ENCODE results near the gene CGB5.
"Not testable (repeated sequence)": the region's sequence is repeated elsewhere in the genome, so short reads cannot be mapped to it uniquely, and the experiment has no call there.

Gene CGB5

GRCh38 chr19:49014870-49015255 lies 28.8 kb upstream of the CGB5 start:
- Histone ChIP-seq H3K27me3 (ENCODE audit: insufficient read depth, low read length) (peaks cover 20% of the 10 kb centered on the region), H3K4me1 (ENCODE audit: insufficient read depth, low read length) (peaks cover 5% of the 10 kb centered on the region; the same call in 1 of the 2 replicates), H3K27ac (ENCODE audit: low read depth, low read length) (no peak overlapping the region), H3K9me3 (ENCODE audit: insufficient read depth, low read depth, low read length) (no peaks in the 10 kb centered on the region), H3K36me3 (ENCODE audit: insufficient read depth, low read length) (peaks cover 57% of the 10 kb centered on the region), H3K4me3 (ENCODE audit: low read length) (no peak overlapping the region), H3K9ac (ENCODE audit: low read depth, low read length) (no peak overlapping the region)
- 93% methylated on average over 18 of the region's 18 CpGs for WGBS

DNA sequence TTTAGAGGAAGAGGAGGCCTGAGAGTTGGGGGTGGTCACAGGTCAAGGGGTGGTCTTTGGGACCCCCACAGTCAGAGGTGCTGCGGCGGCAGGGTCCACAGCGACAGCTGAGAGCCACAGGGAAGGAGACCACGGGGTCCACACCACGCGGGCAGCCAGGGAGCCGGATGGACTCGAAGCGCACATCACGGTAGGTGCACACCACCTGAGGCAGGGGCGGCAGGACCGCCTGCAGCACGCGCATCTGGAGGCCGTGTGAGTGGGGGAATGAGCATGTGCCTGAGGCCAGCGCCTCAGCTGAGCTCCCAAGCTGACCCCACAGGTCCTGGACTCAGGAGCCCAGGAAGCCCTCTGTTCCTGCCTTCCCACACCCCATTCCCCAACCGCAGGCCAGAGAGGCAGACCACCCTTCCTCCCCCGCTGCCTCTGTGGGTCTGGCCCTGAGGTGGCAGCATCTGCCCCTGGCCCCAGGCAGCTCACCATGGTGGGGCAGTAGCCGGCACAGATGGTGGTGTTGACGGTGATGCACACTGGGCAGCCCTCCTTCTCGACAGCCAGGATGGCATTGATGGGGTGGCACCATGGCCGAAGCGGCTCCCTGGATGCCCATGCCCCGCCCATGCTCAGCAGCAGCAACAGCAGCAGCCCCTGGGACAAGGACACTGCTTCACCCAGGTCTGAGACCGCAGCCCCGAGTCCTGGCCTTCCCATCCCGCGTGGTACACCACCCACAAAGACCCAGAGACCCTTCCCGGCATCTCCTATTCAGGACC lies 27.4 kb upstream of the CGB5 start:
- no peak overlapping the region for H3K27ac ChIP-seq (ENCODE audit: low read depth, low read length)
- H3K4me3 ChIP-seq (ENCODE audit: low read length), result no peak overlapping the region
- WGBS, result 94% methylated on average over 24 of the region's 29 CpGs
- peaks cover 27% of the 10 kb centered on the region for H3K27me3 ChIP-seq (ENCODE audit: insufficient read depth, low read length)
- H3K36me3 ChIP-seq (ENCODE audit: insufficient read depth, low read length), result peaks cover 45% of the 10 kb centered on the region
- no peak overlapping the region for H3K9ac ChIP-seq (ENCODE audit: low read depth, low read length)
- peaks cover 10% of the 10 kb centered on the region; the same call in 1 of the 2 replicates for H3K4me1 ChIP-seq (ENCODE audit: insufficient read depth, low read length)
- no peaks in the 10 kb centered on the region for H3K9me3 ChIP-seq (ENCODE audit: insufficient read depth, low read depth, low read length)

DNA sequence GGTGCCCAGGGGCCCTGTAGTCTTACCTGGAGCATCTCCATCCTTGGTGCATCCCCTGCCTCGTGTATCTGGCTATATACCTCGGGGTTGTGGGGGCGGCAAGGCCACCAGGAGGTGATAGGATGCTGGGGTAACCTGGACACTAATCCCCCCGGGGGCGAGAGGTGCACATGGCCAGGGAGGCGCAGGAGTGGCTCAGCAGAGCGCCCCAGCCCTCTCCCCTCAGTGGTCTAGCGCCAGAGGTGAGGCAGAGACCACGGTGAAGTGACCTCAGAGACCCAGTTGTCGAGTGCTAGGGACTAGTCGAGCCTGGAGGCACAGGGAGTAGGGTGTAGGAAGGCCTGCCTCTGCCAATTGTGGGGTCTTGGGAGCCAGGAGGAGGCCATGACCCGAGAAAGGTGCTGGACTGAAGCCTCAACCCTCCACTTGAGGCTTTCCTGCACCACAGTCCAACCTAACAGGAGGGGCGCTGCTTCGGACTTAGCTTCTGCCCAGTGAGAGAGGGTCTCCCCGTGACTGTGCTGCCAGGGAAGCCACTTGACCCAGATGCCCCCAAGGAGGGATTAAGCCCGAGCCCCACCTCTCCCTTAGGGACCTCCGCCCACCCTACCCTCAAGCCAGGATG lies 26.5 kb upstream of the CGB5 start, which contains the start of gene LHB:
Gene LHB, minus strand, starts transcription at position 51 of the 625 bp plus-strand sequence. Its CDS starts 10 bp downstream, at position 41.
- Histone ChIP-seq H3K36me3 (ENCODE audit: insufficient read depth, low read length) (peaks cover 36% of the 10 kb centered on the region), H3K27me3 (ENCODE audit: insufficient read depth, low read length) (peaks cover 27% of the 10 kb centered on the region), H3K9me3 (ENCODE audit: insufficient read depth, low read depth, low read length) (no peaks in the 10 kb centered on the region), H3K4me1 (ENCODE audit: insufficient read depth, low read length) (peaks cover 10% of the 10 kb centered on the region; the same call in 1 of the 2 replicates), H3K4me3 (ENCODE audit: low read length) (peak within 1 kb of the TSS; percentile 51), H3K27ac (ENCODE audit: low read depth, low read length) (no peak within 1 kb of the TSS), H3K9ac (ENCODE audit: low read depth, low read length) (0 out of 2 replicates have a peak within 1 kb of the TSS, but pooled peaks have one; percentile 17)
- 75% methylated on average over 16 of the region's 17 CpGs for WGBS

- 0 out of 2 replicates have a peak overlapping the region, but pooled peaks have one; percentile 17 for H3K9ac ChIP-seq (ENCODE audit: low read depth, low read length)
- H3K36me3 ChIP-seq (ENCODE audit: insufficient read depth, low read length), result peaks cover 31% of the 10 kb centered on the region
- no peaks in the 10 kb centered on the region for H3K9me3 ChIP-seq (ENCODE audit: insufficient read depth, low read depth, low read length)
- 2% methylated on average over 59 of the region's 62 CpGs for WGBS
- H3K27me3 ChIP-seq (ENCODE audit: insufficient read depth, low read length), result peaks cover 27% of the 10 kb centered on the region
- H3K4me3 ChIP-seq (ENCODE audit: low read length), result peak overlapping the region; percentile 51
- H3K4me1 ChIP-seq (ENCODE audit: insufficient read depth, low read length), result peaks cover 10% of the 10 kb centered on the region; the same call in 1 of the 2 replicates
- no peak overlapping the region for H3K27ac ChIP-seq (ENCODE audit: low read depth, low read length)
Measured at GRCh38 chr19:49017666-49018351, 25.8 kb upstream of the CGB5 start.

- Histone ChIP-seq H3K36me3 (ENCODE audit: insufficient read depth, low read length) (peaks cover 27% of the 10 kb centered on the region), H3K4me1 (ENCODE audit: insufficient read depth, low read length) (peaks cover 10% of the 10 kb centered on the region; the same call in 1 of the 2 replicates), H3K4me3 (ENCODE audit: low read length) (peak overlapping the region; percentile 51), H3K27me3 (ENCODE audit: insufficient read depth, low read length) (peaks cover 27% of the 10 kb centered on the region)
- H3K9ac ChIP-seq (ENCODE audit: low read depth, low read length); H3K9me3 ChIP-seq (ENCODE audit: insufficient read depth, low read depth, low read length); H3K27ac ChIP-seq (ENCODE audit: low read depth, low read length): not testable (repeated sequence)
- WGBS, result 48% methylated on average over 48 of the region's 50 CpGs
Measured at GRCh38 chr19:49018388-49019241, 25.0 kb upstream of the CGB5 start.

DNA sequence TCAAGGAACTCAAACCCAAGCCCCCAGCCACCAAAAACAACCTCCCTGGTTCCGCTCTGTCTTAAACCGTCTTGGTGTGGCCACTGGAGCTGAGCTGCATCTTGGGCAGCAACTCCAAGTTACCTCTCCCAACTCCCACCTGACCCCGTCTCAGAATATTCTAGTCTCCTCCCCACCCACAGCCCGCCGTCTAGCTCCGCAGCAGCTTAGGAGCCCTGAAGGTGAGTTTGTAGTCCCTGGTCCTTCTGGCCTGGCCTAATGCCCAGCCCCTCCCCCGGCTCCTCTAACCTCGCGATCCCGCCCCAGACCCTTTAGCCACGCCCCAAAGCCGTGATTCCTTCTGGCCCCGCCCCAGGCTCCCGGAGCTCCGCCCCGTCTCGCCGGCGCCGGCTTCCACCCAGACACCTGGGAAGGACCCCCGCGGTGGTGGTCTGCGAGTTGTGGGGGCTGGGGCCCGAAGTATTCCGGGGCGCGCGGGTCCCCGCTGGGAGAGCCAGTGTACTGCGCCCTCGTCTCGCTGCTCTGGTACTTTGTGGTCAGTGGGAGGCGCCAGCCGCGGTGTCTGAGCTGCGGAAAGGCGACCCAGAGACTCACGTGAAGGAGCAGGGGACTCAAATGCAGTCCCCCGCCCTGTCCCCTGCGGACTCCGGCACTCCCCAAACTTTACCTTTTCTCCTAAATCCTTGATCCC lies 24.3 kb upstream of the CGB5 start:
- H3K36me3 ChIP-seq (ENCODE audit: insufficient read depth, low read length), result peaks cover 20% of the 10 kb centered on the region
- H3K27ac ChIP-seq (ENCODE audit: low read depth, low read length), result no peak overlapping the region
- H3K27me3 ChIP-seq (ENCODE audit: insufficient read depth, low read length), result peaks cover 27% of the 10 kb centered on the region
- peaks cover 10% of the 10 kb centered on the region; the same call in 1 of the 2 replicates for H3K4me1 ChIP-seq (ENCODE audit: insufficient read depth, low read length)
- H3K9me3 ChIP-seq (ENCODE audit: insufficient read depth, low read depth, low read length), result no peaks in the 10 kb centered on the region
- no peak overlapping the region for H3K9ac ChIP-seq (ENCODE audit: low read depth, low read length)
- WGBS, result 76% methylated on average over 41 of the region's 41 CpGs
- peak overlapping the region; percentile 34; the same call in 1 of the 2 replicates for H3K4me3 ChIP-seq (ENCODE audit: low read length)

GRCh38 chr19:49020342-49020741 lies 23.3 kb upstream of the CGB5 start:
- no peak overlapping the region for H3K4me3 ChIP-seq (ENCODE audit: low read length)
- H3K9me3 ChIP-seq (ENCODE audit: insufficient read depth, low read depth, low read length), result no peaks in the 10 kb centered on the region
- H3K4me1 ChIP-seq (ENCODE audit: insufficient read depth, low read length), result peaks cover 10% of the 10 kb centered on the region; the same call in 1 of the 2 replicates
- WGBS, result 90% methylated on average over 11 of the region's 11 CpGs
- peaks cover 27% of the 10 kb centered on the region for H3K27me3 ChIP-seq (ENCODE audit: insufficient read depth, low read length)
- no peak overlapping the region for H3K27ac ChIP-seq (ENCODE audit: low read depth, low read length)
- peaks cover 11% of the 10 kb centered on the region for H3K36me3 ChIP-seq (ENCODE audit: insufficient read depth, low read length)
- no peak overlapping the region for H3K9ac ChIP-seq (ENCODE audit: low read depth, low read length)

DNA sequence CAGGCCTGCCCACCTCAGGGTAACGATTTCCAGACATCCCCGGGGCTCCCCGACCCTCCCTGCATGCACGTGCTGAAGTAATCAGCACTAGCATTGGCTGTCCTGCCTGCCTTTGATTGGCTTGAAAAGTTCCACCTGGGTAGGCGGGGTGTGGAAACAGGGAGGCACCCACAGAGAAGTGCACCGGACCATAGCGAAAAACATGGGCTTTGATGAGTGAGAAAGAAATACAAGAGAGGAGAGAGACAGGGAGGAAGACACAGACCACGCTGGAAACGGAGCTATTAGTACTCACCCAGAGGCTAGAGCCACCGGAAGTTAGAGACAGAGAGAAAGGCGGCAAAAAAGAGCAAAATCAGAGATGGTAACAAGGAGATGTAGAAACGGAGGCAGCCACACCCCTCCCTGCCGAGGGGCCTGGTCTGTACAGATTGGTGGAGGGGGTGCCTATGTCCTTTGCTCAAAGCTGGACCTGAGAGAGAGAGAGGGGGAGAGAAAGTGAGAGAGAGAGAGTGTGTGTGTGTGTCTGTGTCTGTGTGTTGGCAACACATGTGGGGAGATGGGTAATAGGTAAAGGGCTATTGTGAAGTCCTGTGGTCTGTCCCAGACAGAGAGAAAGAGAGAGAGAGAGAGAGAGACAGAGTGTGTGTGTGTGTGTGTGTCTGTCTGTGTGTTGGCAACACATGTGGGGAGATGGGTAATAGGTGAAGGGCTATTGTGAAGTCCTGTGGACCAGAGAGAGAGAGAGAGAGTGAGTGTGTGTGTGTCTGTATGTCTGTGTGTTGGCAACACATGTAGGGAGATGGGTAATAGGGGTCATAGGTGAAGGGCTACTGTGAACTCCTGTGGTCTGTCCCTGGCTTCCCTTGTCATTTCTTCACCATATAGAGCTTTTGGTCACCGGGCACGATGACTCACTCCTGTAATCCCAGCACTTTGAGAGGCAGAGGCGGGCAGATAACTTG lies 22.4 kb upstream of the CGB5 start:
- WGBS, result 71% methylated on average over 16 of the region's 16 CpGs
- Histone ChIP-seq H3K27me3 (ENCODE audit: insufficient read depth, low read length) (peaks cover 27% of the 10 kb centered on the region), H3K9me3 (ENCODE audit: insufficient read depth, low read depth, low read length) (no peaks in the 10 kb centered on the region), H3K36me3 (ENCODE audit: insufficient read depth, low read length) (peaks cover 3% of the 10 kb centered on the region; the same call in 1 of the 2 replicates), H3K9ac (ENCODE audit: low read depth, low read length) (no peak overlapping the region), H3K4me3 (ENCODE audit: low read length) (no peak overlapping the region), H3K4me1 (ENCODE audit: insufficient read depth, low read length) (peaks cover 10% of the 10 kb centered on the region; the same call in 1 of the 2 replicates), H3K27ac (ENCODE audit: low read depth, low read length) (no peak overlapping the region)

GRCh38 chr19:49022116-49022515 lies 21.5 kb upstream of the CGB5 start:
- no peaks in the 10 kb centered on the region for H3K9me3 ChIP-seq (ENCODE audit: insufficient read depth, low read depth, low read length)
- H3K9ac ChIP-seq (ENCODE audit: low read depth, low read length), result no peak overlapping the region
- H3K27ac ChIP-seq (ENCODE audit: low read depth, low read length), result no peak overlapping the region
- 91% methylated on average over 9 of the region's 9 CpGs for WGBS
- H3K4me1 ChIP-seq (ENCODE audit: insufficient read depth, low read length), result peaks cover 10% of the 10 kb centered on the region; the same call in 1 of the 2 replicates
- H3K36me3 ChIP-seq (ENCODE audit: insufficient read depth, low read length), result no peaks in the 10 kb centered on the region
- H3K27me3 ChIP-seq (ENCODE audit: insufficient read depth, low read length), result peaks cover 27% of the 10 kb centered on the region
- no peak overlapping the region for H3K4me3 ChIP-seq (ENCODE audit: low read length)
